Stomach (tissue), 9 donors: ENCODE data around the gene GLYAT. TPM values are rescaled to one million over a fixed set of nuclear protein-coding genes. Genes with fewer than 3 reads are reported as not detected.

Source experiments
- DNase-seq, 2 donors: peaks; one replicate each; pipeline versions ENCODE4 v3.0.0 to v3.0.0-alpha.2; 2013 to 2019
- H3K27ac ChIP-seq, 5 donors: fragments of 200-600 bp in 4 of 5; sonication (generic) in 4 of 5; one replicate each; pipeline ENCODE4 v1.5.1; 2013 to 2019; ENCODE audit warnings: mild to moderate bottlenecking in 1 of 5, moderate library complexity in 1 of 5
- H3K27me3 ChIP-seq, 3 donors: fragments of 200-600 bp; sonication (generic); one replicate each; pipeline ENCODE4 v1.5.1; 2017 to 2019; ENCODE audit warnings: mixed run types in 1 of 3
- H3K36me3 ChIP-seq, 4 donors: fragments of 200-600 bp; sonication (generic); 1 replicate in 3 of 4; 2 replicates in 1 of 4; pipeline ENCODE4 v1.5.1; 2016 to 2019
- H3K4me1 ChIP-seq, 4 donors: fragments of 200-600 bp; sonication (generic); one replicate each; pipeline ENCODE4 v1.5.1; 2016 to 2019
- H3K4me3 ChIP-seq, 4 donors: fragments of 200-600 bp; sonication (generic) in 3 of 4; one replicate each; pipeline ENCODE4 v1.5.1; 2016 to 2019; ENCODE audit warnings: mild to moderate bottlenecking in 1 of 4
- H3K9me3 ChIP-seq, 4 donors: fragments of 200-600 bp; sonication (generic); one replicate each; pipeline ENCODE4 v1.5.1; 2016 to 2019
- CTCF ChIP-seq, 7 experiments: fragments of 450-650 bp in 4 of 7; fragments of 200-600 bp in 3 of 7; sonication (generic) in 3 of 7; IDR thresholded peaks; one replicate each; pipeline ENCODE4 v1.5.1; 2016 to 2019; ENCODE audit warnings: antibody characterized with exemption in 7 of 7, control low read depth in 2 of 7, mild to moderate bottlenecking in 1 of 7
- EP300 ChIP-seq: sonication (generic); formaldehyde crosslinking; IDR thresholded peaks from one replicate; pipeline ENCODE4 v1.6.1; 2017; ENCODE audit warnings: antibody characterized with exemption
- POLR2A ChIP-seq, 4 donors: fragments of 450-650 bp; IDR thresholded peaks; one replicate each; pipeline ENCODE4 v1.6.1; 2016; ENCODE audit warnings: antibody characterized with exemption in 4 of 4, control low read depth in 2 of 4, mild to moderate bottlenecking in 1 of 4, moderate library complexity in 1 of 4
- POLR2AphosphoS5 ChIP-seq, 3 donors: sonication (generic); formaldehyde crosslinking; IDR thresholded peaks; one replicate each; pipeline ENCODE4 v1.6.1; 2016; ENCODE audit warnings: antibody characterized with exemption in 3 of 3
- WGBS, 5 donors: extraction: QIAGEN DNeasy Blood & Tissue Kit in 3 of 5; methylation state at CpG; one replicate each; pipeline versions ENCODE4 v1.1.5 to v1.1.7; 2013 to 2018; 5-methylcytosine and 5-hydroxymethylcytosine counted together
- intact Hi-C: fragments of 100-400 bp; cut with DNase I; formaldehyde crosslinking; loops from one replicate; pipeline ENCODE4 v1.15.1; 2023; ENCODE audit warnings: low total_unique reads
- polyA plus RNA-seq, 3 donors: library from polyadenylated mRNA; stranded (reverse); fragments of 200-250 nt; gene quantifications; one replicate each; pipeline ENCODE4 v1.2.3, GENCODE V29; 2013
- total RNA-seq, 5 donors: library from RNA; depleted of rRNA; stranded (reverse); fragments of >200 nt; gene quantifications; one replicate each; pipeline versions ENCODE4 v1.1.0 to v1.2.3, GENCODE V29; 2014 to 2016
- donor health status: healthy with polysubstance abuse.
- donor health status: Bipolar disorder and iron deficiency.
- donor health status: healthy.

Gene GLYAT
- total and polyA plus RNA-seq, 8 donors = not detected

DNA sequence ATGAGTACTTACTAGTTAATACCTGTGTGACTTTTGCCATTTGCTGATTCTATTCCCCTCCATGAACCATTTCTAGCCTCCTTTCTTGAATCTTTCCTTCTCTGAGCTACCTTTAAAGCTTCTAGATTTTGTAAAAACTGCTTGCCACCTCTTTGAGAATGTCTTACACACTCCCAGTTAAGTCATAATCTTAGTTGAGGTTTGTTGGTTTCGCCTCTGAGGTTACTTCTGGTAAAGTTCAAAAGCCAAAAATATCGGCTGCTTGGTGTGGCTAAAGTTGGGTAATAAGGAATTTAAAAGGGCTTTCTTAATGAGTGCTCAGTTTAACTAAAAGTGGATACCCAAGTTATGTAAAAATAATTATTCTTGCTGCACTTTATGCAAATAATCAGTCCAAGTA lies 10.4 kb upstream of the GLYAT start:
- Histone ChIP-seq H3K27me3 (no peaks in the 10 kb centered on the region), H3K9me3 (peaks cover 0 to 32% (median 22%) of the 10 kb centered on the region in 4 donors), H3K36me3 (no peaks in the 10 kb centered on the region), H3K4me1 (no peaks in the 10 kb centered on the region), H3K4me3 (no peak overlapping the region), H3K27ac (no peak overlapping the region)
- no peak for TF ChIP-seq CTCF (IDR thresholded peaks at IDR 0.05)
- TF ChIP-seq POLR2A (IDR thresholded peaks at IDR 0.05) = no peak
- no peak for TF ChIP-seq EP300
- TF ChIP-seq POLR2AphosphoS5 (IDR thresholded peaks at IDR 0.05) = no peak
- no peak for DNase-seq
- WGBS, 5 donors = 69 to 80% (median 74%) methylated on average over 2 of the region's 2 CpGs
- intact Hi-C loops = no loop called here

DNA sequence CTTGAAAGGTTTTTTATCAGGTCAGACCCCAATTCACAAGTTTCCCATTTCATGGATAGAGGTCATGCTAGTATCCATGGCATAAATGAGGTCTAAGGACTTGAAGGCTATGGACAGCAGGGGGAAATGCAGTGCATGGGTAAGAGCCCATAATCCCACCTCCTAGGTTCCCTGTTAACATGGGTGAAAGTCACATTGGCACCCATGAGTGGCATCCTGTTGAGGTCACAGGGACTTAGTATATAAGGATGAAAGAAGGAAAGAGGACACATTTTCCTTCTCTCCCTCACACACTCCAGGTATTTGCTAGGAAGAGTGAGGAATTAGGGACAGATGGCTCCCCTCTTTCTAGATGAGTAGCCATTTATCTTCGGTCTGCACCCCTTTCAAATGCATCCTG lies 9.4 kb upstream of the GLYAT start:
- Histone ChIP-seq H3K36me3 (no peaks in the 10 kb centered on the region), H3K27ac (no peak overlapping the region), H3K4me1 (no peaks in the 10 kb centered on the region), H3K9me3 (peaks cover 0 to 32% (median 22%) of the 10 kb centered on the region in 4 donors), H3K4me3 (no peak overlapping the region), H3K27me3 (no peaks in the 10 kb centered on the region)
- intact Hi-C loops = no loop called here
- no peak for TF ChIP-seq CTCF (IDR thresholded peaks at IDR 0.05)
- DNase-seq = no peak
- 56 to 85% (median 73%) methylated on average over 1 of the region's 1 CpG for WGBS, 5 donors

DNA sequence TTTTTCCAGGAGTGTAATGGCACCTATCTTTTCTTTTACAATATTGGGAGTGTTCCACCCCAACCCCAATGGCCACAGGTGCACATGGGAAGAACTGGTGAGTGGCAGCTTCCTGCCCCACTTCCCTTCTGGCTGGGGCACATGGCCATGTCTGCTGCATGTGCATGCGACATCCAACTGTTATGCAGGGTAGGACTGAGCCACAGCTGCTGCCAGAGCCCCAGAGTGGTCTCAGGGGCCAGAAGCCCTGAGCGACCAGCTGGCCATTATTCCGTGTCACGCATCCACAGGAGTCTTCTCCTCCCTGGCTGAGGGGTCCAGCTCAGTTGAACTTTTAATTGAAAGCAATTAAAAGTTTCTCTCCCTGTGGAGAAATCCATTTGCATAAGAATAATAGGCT lies 8.7 kb upstream of the GLYAT start:
- Histone ChIP-seq H3K36me3 (no peaks in the 10 kb centered on the region), H3K27ac (no peak overlapping the region), H3K9me3 (peaks cover 0 to 32% (median 22%) of the 10 kb centered on the region in 4 donors), H3K27me3 (no peaks in the 10 kb centered on the region), H3K4me3 (no peak overlapping the region), H3K4me1 (no peaks in the 10 kb centered on the region)
- no peak for TF ChIP-seq POLR2AphosphoS5 (IDR thresholded peaks at IDR 0.05)
- TF ChIP-seq POLR2A (IDR thresholded peaks at IDR 0.05) = no peak
- no peak for TF ChIP-seq CTCF (IDR thresholded peaks at IDR 0.05)
- no peak for TF ChIP-seq EP300
- 71 to 89% (median 81%) methylated on average over 4 of the region's 4 CpGs for WGBS, 5 donors
- intact Hi-C loops = no loop called here
- no peak for DNase-seq

- no peak for TF ChIP-seq EP300
- TF ChIP-seq CTCF (IDR thresholded peaks at IDR 0.05) = no peak
- no peak for TF ChIP-seq POLR2A (IDR thresholded peaks at IDR 0.05)
- TF ChIP-seq POLR2AphosphoS5 (IDR thresholded peaks at IDR 0.05) = no peak
- no peaks in the 10 kb centered on the region for H3K36me3 ChIP-seq
- DNase-seq = no peak
- no peaks in the 10 kb centered on the region for H3K4me1 ChIP-seq
- no peak overlapping the region for H3K27ac ChIP-seq
- intact Hi-C loops = no loop called here
- peaks cover 0 to 32% (median 22%) of the 10 kb centered on the region in 4 donors for H3K9me3 ChIP-seq
- no peak overlapping the region for H3K4me3 ChIP-seq
- WGBS, 5 donors = 77 to 86% (median 78%) methylated on average over 3 of the region's 3 CpGs
- H3K27me3 ChIP-seq = no peaks in the 10 kb centered on the region
Observed at GRCh38 chr11:58739725-58740430, 8.1 kb upstream of the GLYAT start.
